Superior temporal gyrus (tissue), 1 donor: Measurements from ENCODE around the gene LRRC4.
A peak's percentile ranks its signal among the peaks of the same experiment; 100 is the strongest.

Experiments
- DNase-seq: peaks from one replicate; pipeline ENCODE4 v3.0.0-alpha.2; 2016; ENCODE audit errors: extremely low spot score

Gene LRRC4

DNA sequence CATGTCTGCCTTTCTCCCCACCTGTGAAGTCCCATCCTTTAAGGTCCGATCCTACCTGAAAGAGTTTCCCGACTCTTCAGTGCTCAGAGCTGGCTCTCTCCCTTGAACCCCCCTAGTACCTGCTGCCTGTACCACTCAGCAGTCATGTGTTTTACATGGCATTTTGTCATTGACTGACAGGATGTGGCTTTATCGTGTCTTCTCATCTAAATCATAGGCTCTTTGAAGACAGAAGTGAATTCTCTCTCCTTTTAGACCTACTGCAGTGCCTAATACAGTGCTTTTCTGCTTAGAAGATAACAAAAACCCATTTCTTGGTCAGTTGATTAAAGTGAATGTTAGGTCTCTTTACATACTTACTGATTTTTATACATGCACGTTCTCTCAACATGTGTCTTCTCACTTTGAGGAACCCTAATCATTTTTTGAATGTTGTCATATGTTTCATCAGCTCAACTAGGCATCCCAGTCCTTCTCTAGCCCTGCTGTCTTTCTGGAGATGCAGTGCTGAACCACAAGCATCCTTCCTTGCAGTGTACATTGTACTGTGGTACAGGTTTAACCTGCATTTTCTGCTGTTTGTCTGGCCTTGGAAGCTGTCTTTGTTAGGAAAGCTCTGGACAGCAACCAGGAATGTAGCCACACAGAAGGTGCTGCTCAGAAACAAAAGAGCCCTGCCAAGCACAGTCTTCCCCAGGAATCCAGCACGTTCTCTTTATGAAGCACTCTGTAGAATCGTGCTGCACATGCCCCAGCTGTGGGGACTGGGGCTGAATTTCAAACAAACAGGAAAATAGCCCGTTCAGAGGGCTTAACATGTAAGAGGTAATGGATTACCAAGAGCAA, 28.1 kb upstream of the LRRC4 start:
- no peak for DNase-seq

GRCh38 chr7:128057909-128058308, 26.7 kb upstream of the LRRC4 start:
- no peak for DNase-seq

GRCh38 chr7:128056901-128057300, 25.7 kb upstream of the LRRC4 start:
- no peak for DNase-seq

- no peak for DNase-seq
These were observed 24.4 kb upstream of the LRRC4 start for GRCh38 chr7:128055637-128056036.

GRCh38 chr7:128054511-128054910, 23.3 kb upstream of the LRRC4 start:
- no peak for DNase-seq

- DNase-seq: no peak
These were observed 22.8 kb upstream of the LRRC4 start for GRCh38 chr7:128053991-128054390.

GRCh38 chr7:128053023-128053422, 21.8 kb upstream of the LRRC4 start:
- DNase-seq: peak; percentile 44

DNA sequence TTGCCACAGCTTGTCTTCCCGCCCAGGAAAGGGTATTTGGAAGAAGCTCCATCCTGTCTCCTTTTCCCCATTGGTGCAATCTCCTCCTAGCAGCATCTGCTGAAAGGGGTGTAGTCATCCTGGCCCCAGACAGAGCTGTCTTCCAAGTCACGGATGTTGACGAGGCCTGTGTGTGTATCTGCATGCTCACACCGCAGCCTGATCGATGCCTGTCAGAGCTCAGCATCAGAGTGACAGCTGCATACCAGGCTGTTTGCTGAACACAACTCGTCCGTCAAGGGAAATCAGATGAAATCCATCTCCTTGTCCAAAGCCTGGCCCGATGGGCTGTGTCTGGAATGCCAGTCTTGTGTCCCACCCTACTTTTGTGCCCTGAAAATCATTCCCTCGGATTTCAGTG, 21.2 kb upstream of the LRRC4 start:
- DNase-seq: no peak

- DNase-seq: no peak
These were observed 14.5 kb upstream of the LRRC4 start for GRCh38 chr7:128045766-128046165.

GRCh38 chr7:128045158-128045557, 13.9 kb upstream of the LRRC4 start:
- DNase-seq: no peak

DNA sequence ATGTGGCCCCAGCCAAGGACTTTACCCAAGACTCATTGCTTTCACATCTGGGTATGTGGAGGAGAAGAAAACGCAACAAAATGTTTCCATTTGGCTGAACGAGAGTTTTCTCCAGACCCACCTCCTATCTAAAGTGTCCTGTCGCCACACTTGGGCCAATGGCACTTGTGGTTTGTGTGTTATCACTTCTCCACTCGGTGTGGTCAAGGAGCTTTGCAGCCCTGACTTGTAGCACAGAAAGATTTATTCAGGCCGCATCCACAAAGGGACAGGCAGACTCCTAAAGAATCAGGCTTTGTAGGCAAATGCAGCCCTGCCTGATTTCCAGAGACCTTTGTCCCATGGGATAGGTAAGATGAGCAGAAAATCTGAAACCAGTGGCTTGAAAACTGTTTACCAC, 12.8 kb upstream of the LRRC4 start:
- DNase-seq: no peak

GRCh38 chr7:128042012-128042411, 10.8 kb upstream of the LRRC4 start:
- DNase-seq: peak; percentile 96

GRCh38 chr7:128041203-128041602, 10.0 kb upstream of the LRRC4 start:
- peak; percentile 51 for DNase-seq

DNA sequence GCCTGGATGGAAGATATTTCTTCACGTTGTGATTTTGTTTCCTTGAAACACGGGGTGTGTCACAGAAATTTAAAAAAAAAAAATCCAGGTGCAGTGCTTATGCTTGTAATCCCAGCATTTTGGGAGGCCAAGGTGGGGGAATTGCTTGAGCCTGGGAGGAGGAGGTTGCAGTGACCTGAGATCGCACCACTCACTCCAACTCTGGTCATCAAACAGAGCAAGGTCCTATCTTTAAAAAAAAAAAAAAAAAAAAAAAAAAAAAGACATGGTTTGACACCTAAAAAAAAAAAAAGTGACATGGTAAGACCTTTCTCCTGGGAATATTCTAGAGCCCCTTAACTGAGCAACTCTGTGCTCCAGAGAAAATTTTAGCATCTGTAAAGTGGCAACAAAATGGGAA, 9.0 kb upstream of the LRRC4 start:
- DNase-seq: no peak

- DNase-seq: no peak
These were observed 8.3 kb upstream of the LRRC4 start for GRCh38 chr7:128039544-128039953.

DNA sequence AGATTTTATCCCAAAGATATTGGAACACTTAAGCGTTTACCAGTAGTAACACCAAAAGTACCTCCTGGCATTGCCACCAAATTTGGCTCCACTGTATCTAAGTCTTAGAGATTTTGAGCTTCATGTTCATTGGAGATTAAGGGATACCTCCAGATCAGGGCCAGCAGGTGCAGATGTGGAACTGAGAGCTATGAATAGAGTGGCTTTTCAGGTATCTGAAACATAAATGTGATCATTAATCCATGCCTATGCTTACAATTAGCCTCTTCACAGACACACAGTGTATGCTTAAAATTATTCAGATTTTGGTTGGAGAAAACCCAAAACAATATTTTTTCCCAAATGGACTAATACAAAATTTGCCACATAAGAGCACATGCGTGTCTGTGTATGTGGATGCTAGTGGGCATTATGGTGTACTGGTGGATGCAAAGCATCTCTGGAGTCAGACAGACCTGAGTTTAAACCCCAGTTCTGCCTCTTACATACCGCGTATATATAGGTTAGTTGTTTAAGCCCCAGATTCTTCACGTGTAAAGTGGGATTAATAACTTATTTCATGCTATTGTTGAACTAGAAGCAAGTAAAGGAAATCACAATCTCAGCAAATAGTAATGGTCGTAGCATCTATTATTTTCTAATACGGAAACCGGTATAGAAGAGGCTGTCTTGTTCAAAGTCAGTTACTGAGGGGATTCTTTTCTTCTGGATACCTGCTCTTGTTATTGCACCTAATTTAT, 6.8 kb upstream of the LRRC4 start:
- DNase-seq: no peak

GRCh38 chr7:128037081-128037480, 5.8 kb upstream of the LRRC4 start:
- no peak for DNase-seq

DNA sequence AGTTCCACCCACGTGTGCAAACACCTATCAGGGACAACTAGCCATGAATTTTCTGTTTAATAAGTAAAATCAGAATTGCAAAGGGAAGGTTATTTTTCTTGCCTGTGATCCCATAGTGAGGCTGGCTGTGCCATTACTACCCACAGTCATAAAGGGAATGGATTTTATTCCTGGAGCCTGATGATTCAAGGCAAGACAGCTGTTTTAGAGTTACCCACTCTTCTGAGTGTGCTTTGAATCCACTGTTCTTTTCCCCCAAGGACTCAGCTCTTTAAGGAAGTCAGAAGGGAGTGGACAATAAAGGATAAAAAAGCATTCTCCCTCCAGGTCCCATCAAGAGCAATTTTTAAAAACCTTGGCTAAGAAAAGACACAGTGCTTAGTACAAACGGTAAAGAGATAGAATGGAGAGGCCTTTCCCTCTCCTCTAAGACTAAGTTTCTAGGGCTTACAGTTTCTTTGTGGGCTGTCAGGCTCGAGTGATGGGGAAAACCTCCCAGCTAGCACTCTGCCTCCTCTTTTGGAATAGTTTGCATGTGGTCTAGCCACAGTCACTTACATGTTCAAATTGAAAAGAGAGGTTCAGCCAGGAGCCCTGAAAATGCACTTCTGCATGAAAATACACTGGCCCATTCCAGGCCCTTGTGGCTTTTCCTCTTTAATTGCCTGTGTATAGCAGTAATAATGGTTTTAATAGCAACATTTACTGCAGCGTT, 5.1 kb upstream of the LRRC4 start:
- no peak for DNase-seq

- DNase-seq: peak; percentile 79
These were observed 4.5 kb upstream of the LRRC4 start for GRCh38 chr7:128035712-128036111.

GRCh38 chr7:128034825-128035224, 3.6 kb upstream of the LRRC4 start:
- DNase-seq: peak; percentile 60

GRCh38 chr7:128033246-128033645, 2.0 kb upstream of the LRRC4 start:
- no peak for DNase-seq

GRCh38 chr7:128032605-128033235, 1.5 kb upstream of the LRRC4 start:
- no peak for DNase-seq
